K562 (cell line): ENCODE data around the gene ABCA7. TPM values are rescaled to one million over a fixed set of nuclear protein-coding genes. Genes with fewer than 3 reads are reported as not detected.

ENCODE experiments used
- ATAC-seq: fragments of 200-7000 bp; cut with Tn5 transposase; 3 replicates; pipeline ENCODE4 v1.9.1; 2020; ENCODE audit warnings: moderate library complexity
- BruUV-seq: library from RNA; stranded (reverse); fragments of 400-500 nt; replicated peaks from 2 replicates; lab custom pipeline; 2021; lab: Mats Ljungman, UMichigan
- CTCF ChIA-PET: fragments of 300-600 bp; formaldehyde crosslinking; extraction: SDS; loops from one replicate; lab custom pipeline; 2021; ENCODE audit warnings: low intra/inter-chr PET ratio; lab: Yijun Ruan, JAX
- POLR2A ChIA-PET: fragments of 300-600, 350-650 bp; sonication (Branson Sonifier 250); formaldehyde crosslinking; extraction: SDS; loops from one replicate; lab custom pipeline; 2021; ENCODE audit warnings: antibody characterized with exemption, inconsistent platforms; lab: Yijun Ruan, JAX
- DNase-seq, 4 experiments: peaks; one replicate each; pipeline versions ENCODE4 v3.0.0 to v3.0.0-alpha.2; 2011 to 2018; ENCODE audit warnings: low spot score in 3 of 4, mixed read lengths in 3 of 4; ENCODE audit errors: extremely low read depth in 1 of 4
- FAIRE-seq: peaks from 2 replicates; lab custom pipeline; 2011; peaks lifted over from hg19 to GRCh38; lab: Jason Lieb, UNC
- H2AFZ ChIP-seq: 2 replicates; pipeline ENCODE4 v1.6.0; 2011; ENCODE audit warnings: low read depth, low read length, control low read depth, inconsistent platforms
- H3K27ac ChIP-seq: fragments of 200-600 bp; 3 replicates; pipeline ENCODE4 v1.8.0; 2011; ENCODE audit warnings: low read depth, mild to moderate bottlenecking, control low read depth, inconsistent platforms, low read length, moderate library complexity, mixed read lengths; ENCODE audit errors: extremely low read depth
- H3K27me3 ChIP-seq, 2 experiments: fragments of 300-600 bp in 1 of 2; 2 replicates in 1 of 2; 3 replicates in 1 of 2; pipeline versions ENCODE4 v1.6.0 to v1.8.0; 2011; ENCODE audit warnings: inconsistent platforms in 2 of 2, low read length in 2 of 2, mild to moderate bottlenecking in 1 of 2, mixed read lengths in 1 of 2, moderate library complexity in 1 of 2; ENCODE audit not compliant: control insufficient read depth in 2 of 2, insufficient read depth in 2 of 2
- H3K36me3 ChIP-seq: fragments of 300-600 bp; 3 replicates; pipeline ENCODE4 v1.8.0; 2011; ENCODE audit warnings: mild to moderate bottlenecking, low read length, inconsistent platforms; ENCODE audit not compliant: control insufficient read depth, insufficient read depth
- H3K4me1 ChIP-seq, 2 experiments: fragments of 200-600 bp in 1 of 2; replicated peaks in 1 of 2; 2 replicates in 1 of 2; 3 replicates in 1 of 2; pipeline versions ENCODE4 v1.5.1 to v1.8.0; 2011; ENCODE audit warnings: inconsistent platforms in 2 of 2, low read length in 2 of 2, mild to moderate bottlenecking in 1 of 2, mixed read lengths in 1 of 2, moderate library complexity in 1 of 2; ENCODE audit not compliant: control insufficient read depth in 2 of 2, insufficient read depth in 2 of 2
- H3K4me2 ChIP-seq: 2 replicates; pipeline ENCODE4 v1.6.1; 2011; ENCODE audit warnings: low read length, control low read depth, inconsistent platforms, mixed read lengths; ENCODE audit not compliant: insufficient read depth
- H3K4me3 ChIP-seq: fragments of 200-600 bp; sonication (generic), shearing (Covaris generic); 2 replicates; pipeline ENCODE4 v1.5.1; 2016; ENCODE audit warnings: control low read depth, inconsistent platforms
- H3K79me2 ChIP-seq: fragments of 200-600 bp; 3 replicates; pipeline ENCODE4 v1.8.0; 2011; ENCODE audit warnings: low read length, inconsistent platforms; ENCODE audit not compliant: control insufficient read depth, insufficient read depth
- H3K9ac ChIP-seq, 2 experiments: 2 replicates each; pipeline versions ENCODE4 v1.6.0 to v1.6.1; 2011; ENCODE audit warnings: low read depth in 2 of 2, low read length in 2 of 2, control low read depth in 1 of 2, inconsistent platforms in 1 of 2, mild to moderate bottlenecking in 1 of 2, mixed read lengths in 1 of 2; ENCODE audit not compliant: insufficient read depth in 1 of 2
- H3K9me1 ChIP-seq: one replicate; pipeline ENCODE4 v1.6.0; 2011; ENCODE audit warnings: inconsistent platforms, mild to moderate bottlenecking, low read length, moderate library complexity; ENCODE audit not compliant: control insufficient read depth, insufficient read depth
- H3K9me3 ChIP-seq: replicated peaks from 2 replicates; pipeline ENCODE4 v1.5.1; 2011; ENCODE audit warnings: low read depth, low read length, inconsistent platforms; ENCODE audit not compliant: control insufficient read depth, insufficient read depth
- H4K20me1 ChIP-seq: replicated peaks from 2 replicates; pipeline ENCODE4 v1.6.1; 2011; ENCODE audit warnings: low read length, inconsistent platforms, mixed read lengths; ENCODE audit not compliant: control insufficient read depth, insufficient read depth
- CCNT2 ChIP-seq: IDR thresholded peaks from 2 replicates; pipeline ENCODE4 v1.6.1; 2011; ENCODE audit warnings: borderline replicate concordance, low read depth, mild to moderate bottlenecking, moderate library complexity, mixed read lengths, low read length; ENCODE audit not compliant: insufficient read length; ENCODE audit errors: extremely low read depth
- CEBPB ChIP-seq: fragments of 450-650 bp; IDR thresholded peaks from 2 replicates; pipeline ENCODE4 v1.6.1; 2016; ENCODE audit warnings: missing genetic modification characterization, missing compliant biosample characterization
- HNRNPL ChIP-seq: fragments of 200-400 bp; formaldehyde crosslinking; IDR thresholded peaks from 2 replicates; pipeline ENCODE4 v1.6.1; 2017; ENCODE audit warnings: low read depth, mild to moderate bottlenecking, low read length
- POLR2G ChIP-seq: fragments of 200-400 bp; formaldehyde crosslinking; IDR thresholded peaks from 2 replicates; pipeline ENCODE4 v1.6.1; 2017; ENCODE audit warnings: low read depth, mild to moderate bottlenecking, antibody characterized with exemption, low read length, moderate library complexity
- SMARCE1 ChIP-seq: fragments of 450-650 bp; IDR thresholded peaks from 2 replicates; pipeline ENCODE4 v1.7.1; 2016; ENCODE audit warnings: mild to moderate bottlenecking
- SP1 ChIP-seq: sonication (generic); formaldehyde crosslinking; IDR thresholded peaks from 2 replicates; pipeline ENCODE4 v1.8.1; 2022; ENCODE audit warnings: mild to moderate bottlenecking, missing genetic modification reagents
- WGBS: fragments of 100-300 bp; shearing (Covaris generic); methylation state at CpG from one replicate; pipeline ENCODE4 v1.1.6; 2016; ENCODE audit warnings: low coverage, mixed read lengths; ENCODE audit not compliant: insufficient coverage; ENCODE audit errors: missing lambda C conversion rate; 5-methylcytosine and 5-hydroxymethylcytosine counted together
- in situ Hi-C: fragments of 300-500 bp; cut with MboI; formaldehyde crosslinking; loops from 4 replicates; pipeline ENCODE4 v1.15.0; 2018; ENCODE audit warnings: inconsistent platforms, mixed read lengths
- intact Hi-C: fragments of 100-400 bp; cut with micrococcal nuclease; formaldehyde crosslinking; loops from 2 replicates; pipeline ENCODE4 v1.14.2; 2022
- polyA plus RNA-seq, 8 experiments: library from polyadenylated mRNA; depleted of rRNA in 4 of 8; stranded (reverse) in 5 of 8; unstranded in 3 of 8; fragments of >200 nt; fragmentation: Nextera tagmentation in 2 of 8; fragmentation: Illumina TruSeq in 1 of 8; extraction: Ambion mirVana in 2 of 8; extraction: Trizol in 1 of 8; gene quantifications; 2 replicates each; pipeline versions ENCODE4 v1.2.1 to v1.2.3, GENCODE V29; 2011 to 2014; ENCODE audit warnings: inconsistent platforms in 1 of 8, missing spikeins in 1 of 8
- total RNA-seq, 7 experiments: library from RNA; depleted of rRNA in 6 of 7; stranded (reverse); fragments of >200 nt in 6 of 7; fragmentation: Illumina TruSeq in 2 of 7; extraction: Trizol in 2 of 7; gene quantifications; 2 replicates each; pipeline versions ENCODE4 v1.2.1 to v1.2.3, GENCODE V29; 2011 to 2021; ENCODE audit warnings: low replicate concordance in 1 of 7
- TF ChIP-seq, protein P1 (sequence below): sonication (generic); formaldehyde crosslinking; IDR thresholded peaks from 2 replicates; pipeline ENCODE4 v1.8.0; 2022; ENCODE audit warnings: mild to moderate bottlenecking, missing genetic modification reagents
- TF ChIP-seq, protein P2 (sequence below): sonication (generic); formaldehyde crosslinking; IDR thresholded peaks from 2 replicates; pipeline ENCODE4 v1.8.1; 2023; ENCODE audit warnings: mild to moderate bottlenecking, missing genetic modification reagents

ABCA7 gene
- total and polyA plus RNA-seq, 9 of the 15 experiments (the other 6 are each of a cell fraction or from before 2014, with no cell fraction given), result 2.3 to 96.1 (median 31.2) TPM

DNA sequence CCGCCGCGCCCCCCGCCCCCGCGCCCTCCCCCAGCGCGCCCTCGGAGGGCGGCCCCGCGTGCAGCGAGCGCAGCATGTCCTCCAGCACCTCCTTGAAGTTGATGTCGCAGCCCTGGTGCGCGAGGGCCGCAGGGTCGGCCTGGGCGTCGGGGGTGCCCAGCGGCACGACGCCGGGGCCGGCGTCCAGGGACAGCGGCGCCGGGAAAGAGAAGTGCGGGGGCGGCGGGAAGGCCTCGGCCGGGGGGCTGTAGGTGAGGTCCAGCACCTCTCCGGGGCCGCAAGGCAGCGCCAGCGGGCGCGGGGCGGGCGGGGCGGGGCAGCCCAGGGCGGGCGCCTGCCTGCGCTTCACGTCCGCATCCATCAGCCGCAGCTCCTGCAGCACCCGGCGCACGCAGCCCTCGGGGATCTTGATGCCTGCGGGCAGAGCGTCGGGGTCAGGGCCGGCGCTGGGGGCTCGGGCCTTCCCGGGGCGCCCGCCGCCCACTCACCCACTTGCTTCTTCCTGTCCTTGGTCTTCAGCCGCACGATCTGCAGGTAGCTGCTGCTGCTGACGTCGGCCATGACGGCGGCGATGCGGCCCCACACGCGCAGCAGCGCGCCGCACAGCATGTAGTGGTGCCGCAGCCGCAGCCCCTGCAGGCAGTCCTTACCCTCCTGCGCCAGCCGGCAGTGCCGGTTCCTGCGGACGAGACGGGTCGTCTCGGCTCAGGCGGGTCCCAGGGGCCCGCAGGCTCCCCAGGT lies 68.6 kb downstream of the ABCA7 start:
- Histone ChIP-seq H4K20me1 (no peaks in the 10 kb centered on the region; the same call in 1 of the 2 replicates), H3K4me3 (no peak overlapping the region), H3K4me2 (no peak overlapping the region), H2AFZ (no peak overlapping the region), H3K79me2 (peaks cover 26% of the 10 kb centered on the region), H3K9ac (no peak overlapping the region), H3K4me1 (peaks cover 10 to 91% of the 10 kb centered on the region in 2 experiments), H3K9me1 (no peaks in the 10 kb centered on the region), H3K9me3 (no peaks in the 10 kb centered on the region), H3K27me3 (no peaks in the 10 kb centered on the region), H3K36me3 (peaks cover 68% of the 10 kb centered on the region; the same call in 2 of the 3 replicates), H3K27ac (no peak overlapping the region)
- DNase-seq (no peak), ATAC-seq (no peak), FAIRE-seq (no peak)
- intact Hi-C loops, result no loop called here
- CTCF ChIA-PET, result no interaction called here
- no peak for TF ChIP-seq SMARCE1
- no peak for TF ChIP-seq SP1
- TF ChIP-seq, protein P1, sequence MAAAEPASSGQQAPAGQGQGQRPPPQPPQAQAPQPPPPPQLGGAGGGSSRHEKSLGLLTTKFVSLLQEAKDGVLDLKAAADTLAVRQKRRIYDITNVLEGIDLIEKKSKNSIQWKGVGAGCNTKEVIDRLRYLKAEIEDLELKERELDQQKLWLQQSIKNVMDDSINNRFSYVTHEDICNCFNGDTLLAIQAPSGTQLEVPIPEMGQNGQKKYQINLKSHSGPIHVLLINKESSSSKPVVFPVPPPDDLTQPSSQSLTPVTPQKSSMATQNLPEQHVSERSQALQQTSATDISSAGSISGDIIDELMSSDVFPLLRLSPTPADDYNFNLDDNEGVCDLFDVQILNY (CRISPR knock-in tag), result no peak
- peak; percentile 32; the same call in 1 of the 2 replicates for TF ChIP-seq HNRNPL
- TF ChIP-seq CEBPB (tag), result no peak
- TF ChIP-seq CCNT2, result peak; percentile 19
- no peak; the same call in 1 of the 2 replicates for TF ChIP-seq POLR2G
- TF ChIP-seq, protein P2, sequence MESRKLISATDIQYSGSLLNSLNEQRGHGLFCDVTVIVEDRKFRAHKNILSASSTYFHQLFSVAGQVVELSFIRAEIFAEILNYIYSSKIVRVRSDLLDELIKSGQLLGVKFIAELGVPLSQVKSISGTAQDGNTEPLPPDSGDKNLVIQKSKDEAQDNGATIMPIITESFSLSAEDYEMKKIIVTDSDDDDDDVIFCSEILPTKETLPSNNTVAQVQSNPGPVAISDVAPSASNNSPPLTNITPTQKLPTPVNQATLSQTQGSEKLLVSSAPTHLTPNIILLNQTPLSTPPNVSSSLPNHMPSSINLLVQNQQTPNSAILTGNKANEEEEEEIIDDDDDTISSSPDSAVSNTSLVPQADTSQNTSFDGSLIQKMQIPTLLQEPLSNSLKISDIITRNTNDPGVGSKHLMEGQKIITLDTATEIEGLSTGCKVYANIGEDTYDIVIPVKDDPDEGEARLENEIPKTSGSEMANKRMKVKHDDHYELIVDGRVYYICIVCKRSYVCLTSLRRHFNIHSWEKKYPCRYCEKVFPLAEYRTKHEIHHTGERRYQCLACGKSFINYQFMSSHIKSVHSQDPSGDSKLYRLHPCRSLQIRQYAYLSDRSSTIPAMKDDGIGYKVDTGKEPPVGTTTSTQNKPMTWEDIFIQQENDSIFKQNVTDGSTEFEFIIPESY (CRISPR knock-in tag), result 0 out of 2 replicates have a peak, but pooled peaks have one; percentile 29
- POLR2A ChIA-PET, result interaction anchor here (1.0 kb wide), 1 partner anchor 13 kb away, joined by 3 read pairs; no protein-coding TSS in a partner anchor
- WGBS, result 100% methylated on average over 4 of the region's 89 CpGs
- in situ Hi-C loops, result no loop called here
- no TSS peak for BruUV-seq
